ENCODE measurements around the gene PLA2G4E. TPM values are rescaled to one million over a fixed set of nuclear protein-coding genes. Genes with fewer than 3 reads are reported as not detected.

The PLA2G4E gene
- total RNA-seq, 1 experiment from 2014 or later, result 1.8 TPM

DNA sequence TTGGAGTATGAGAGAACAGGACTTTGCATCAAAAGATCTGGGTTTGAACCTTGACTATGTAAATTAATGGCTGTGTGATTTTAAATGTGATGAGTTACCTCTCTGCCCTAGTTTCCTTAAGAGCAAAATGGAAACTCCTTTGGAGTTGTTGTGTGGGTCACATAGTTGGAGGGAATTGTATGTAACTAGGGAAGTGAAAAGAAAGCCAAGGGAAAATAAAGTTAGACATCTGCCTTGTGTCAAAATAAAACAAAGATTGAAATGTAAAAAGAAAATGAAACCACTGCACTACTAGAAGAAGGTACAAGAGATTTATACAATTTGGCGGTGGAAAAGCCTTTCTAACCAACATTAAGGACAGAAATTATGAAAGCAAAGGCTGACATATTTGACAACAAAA, 46.8 kb downstream of the PLA2G4E start:
- H3K27ac Mint-ChIP-seq (ENCODE audit: unreplicated experiment), result no peak overlapping the region
- TF ChIP-seq, protein P1, sequence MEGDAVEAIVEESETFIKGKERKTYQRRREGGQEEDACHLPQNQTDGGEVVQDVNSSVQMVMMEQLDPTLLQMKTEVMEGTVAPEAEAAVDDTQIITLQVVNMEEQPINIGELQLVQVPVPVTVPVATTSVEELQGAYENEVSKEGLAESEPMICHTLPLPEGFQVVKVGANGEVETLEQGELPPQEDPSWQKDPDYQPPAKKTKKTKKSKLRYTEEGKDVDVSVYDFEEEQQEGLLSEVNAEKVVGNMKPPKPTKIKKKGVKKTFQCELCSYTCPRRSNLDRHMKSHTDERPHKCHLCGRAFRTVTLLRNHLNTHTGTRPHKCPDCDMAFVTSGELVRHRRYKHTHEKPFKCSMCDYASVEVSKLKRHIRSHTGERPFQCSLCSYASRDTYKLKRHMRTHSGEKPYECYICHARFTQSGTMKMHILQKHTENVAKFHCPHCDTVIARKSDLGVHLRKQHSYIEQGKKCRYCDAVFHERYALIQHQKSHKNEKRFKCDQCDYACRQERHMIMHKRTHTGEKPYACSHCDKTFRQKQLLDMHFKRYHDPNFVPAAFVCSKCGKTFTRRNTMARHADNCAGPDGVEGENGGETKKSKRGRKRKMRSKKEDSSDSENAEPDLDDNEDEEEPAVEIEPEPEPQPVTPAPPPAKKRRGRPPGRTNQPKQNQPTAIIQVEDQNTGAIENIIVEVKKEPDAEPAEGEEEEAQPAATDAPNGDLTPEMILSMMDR (IDR thresholded peaks at IDR 0.05; ENCODE audit: insufficient read depth in 1 of 2, low read depth in 1 of 2, low read length in 1 of 2, severe bottlenecking in 1 of 2, unreplicated experiment in 1 of 2), result no peak
- no peaks in the 10 kb centered on the region for H3K27me3 Mint-ChIP-seq (ENCODE audit: insufficient read depth, unreplicated experiment)
- no TSS peak for BruUV-seq (replicated peaks)
- H3K4me1 ChIP-seq, result peaks cover 37% of the 10 kb centered on the region
- no peaks in the 10 kb centered on the region; the same call in 1 of the 2 replicates for H3K36me3 ChIP-seq (ENCODE audit: control insufficient read depth, insufficient read depth, low read length)
- ChIA-PET POLR2A (interaction anchor here (0.9 kb wide), 1 partner anchor 46 kb away, joined by 3 read pairs; no protein-coding TSS in a partner anchor), CTCF (interaction anchor here (2.2 to 2.8 kb wide), 2 partner anchors 43 to 83 kb away, joined by 12 to 14 read pairs; no protein-coding TSS in a partner anchor)
- H3K9me3 Mint-ChIP-seq (ENCODE audit: unreplicated experiment), result no peaks in the 10 kb centered on the region
- H3K9me3 ChIP-seq, result no peaks in the 10 kb centered on the region
- H3K27me3 ChIP-seq (replicated peaks; ENCODE audit: control insufficient read depth, insufficient read depth, low read length), result no peaks in the 10 kb centered on the region
- intact Hi-C loops (cut with micrococcal nuclease; ENCODE audit: unreplicated experiment), result loop anchor here (5.0 kb wide), 2 partner anchors 47 to 298 kb away; partner anchors contain the start of genes GANC and TMEM87A
- H3K36me3 Mint-ChIP-seq (ENCODE audit: insufficient read depth, unreplicated experiment), result peaks cover 15% of the 10 kb centered on the region
- H3K4me3 Mint-ChIP-seq (ENCODE audit: unreplicated experiment), result no peak overlapping the region
- no peak overlapping the region for H3K4me3 ChIP-seq (ENCODE audit: low read depth, low read length)
- DNase-seq, result no peak
- peaks cover 17% of the 10 kb centered on the region for H3K4me1 Mint-ChIP-seq (ENCODE audit: low read depth, unreplicated experiment)

DNA sequence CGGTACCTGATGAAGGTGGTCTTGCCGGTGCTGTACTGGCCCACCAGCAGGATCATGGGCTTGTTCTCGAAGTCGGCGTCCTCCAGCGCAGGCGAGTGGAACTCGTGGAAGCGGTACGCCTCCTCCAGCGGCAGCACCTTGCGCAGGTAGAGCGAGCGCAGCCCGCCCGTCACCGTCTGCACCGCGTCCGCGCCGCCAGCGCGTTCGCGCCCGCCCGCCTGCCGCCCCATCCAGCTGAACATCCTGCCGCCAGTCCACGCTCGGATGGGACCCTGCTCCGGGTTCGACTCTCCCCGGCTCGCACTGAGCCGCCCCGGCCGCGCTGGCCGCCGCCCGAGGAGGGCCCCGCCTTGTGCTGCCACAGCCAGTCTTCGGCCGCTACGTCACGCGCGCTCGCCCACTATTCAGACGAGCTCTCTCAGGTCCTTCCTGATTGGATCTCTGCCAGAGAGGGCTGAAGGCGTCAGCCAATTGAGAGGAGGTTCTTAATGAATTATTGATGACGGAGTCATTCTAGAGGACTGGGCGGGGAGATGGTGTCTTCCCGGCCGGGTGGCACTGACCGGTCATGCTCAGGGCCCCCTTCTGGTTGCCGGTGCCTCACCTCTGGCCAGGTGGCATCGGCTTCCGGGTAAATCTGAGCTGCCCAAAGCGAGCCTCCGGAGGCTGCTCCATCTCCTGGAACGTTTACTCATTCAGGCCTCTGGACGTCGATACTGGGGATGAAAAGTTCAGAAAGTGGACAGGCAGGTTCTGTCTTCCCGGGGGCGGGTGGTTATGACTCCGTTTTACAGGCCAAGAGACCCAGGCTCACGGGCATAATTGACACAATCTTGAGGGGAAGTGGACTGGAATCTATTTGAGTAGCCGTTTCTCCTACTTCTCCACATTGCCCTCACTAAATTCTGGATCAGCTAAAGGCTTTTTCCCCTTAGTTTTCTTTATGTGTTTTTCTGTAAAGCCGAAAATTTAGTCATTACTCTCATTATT, 48.3 kb downstream of the PLA2G4E start, which contains the start of gene EHD4:
TSS of gene EHD4 (minus strand) at position 305 of the 990 bp plus-strand sequence. CDS start at position 242, 63 bp downstream.
- no TSS peak for BruUV-seq (replicated peaks)
- H3K4me3 Mint-ChIP-seq (ENCODE audit: unreplicated experiment), result peak within 1 kb of the TSS; percentile 88
- ChIA-PET CTCF (interaction anchor here (0.6 to 2.8 kb wide), 12 partner anchors 16 to 112 kb away, joined by 3 to 15 read pairs (median 4); no protein-coding TSS in a partner anchor), POLR2A (interaction anchor here (0.6 to 1.8 kb wide), 11 partner anchors 12 to 856 kb away, joined by 3 to 11 read pairs (median 4); partner anchors contain the start of gene INO80)
- Histone ChIP-seq H3K36me3 (ENCODE audit: control insufficient read depth, insufficient read depth, low read length) (no peaks in the 10 kb centered on the region; the same call in 1 of the 2 replicates), H3K4me1 (peaks cover 34% of the 10 kb centered on the region), H3K27me3 (replicated peaks; ENCODE audit: control insufficient read depth, insufficient read depth, low read length) (no peaks in the 10 kb centered on the region), H3K4me3 (ENCODE audit: low read depth, low read length) (peak within 1 kb of the TSS; percentile 68), H3K9me3 (no peaks in the 10 kb centered on the region)
- TF ChIP-seq, protein P1 (IDR thresholded peaks at IDR 0.05; ENCODE audit: insufficient read depth in 1 of 2, low read depth in 1 of 2, low read length in 1 of 2, severe bottlenecking in 1 of 2, unreplicated experiment in 1 of 2), result peak; percentile 41 to 59
- H3K27ac Mint-ChIP-seq (ENCODE audit: unreplicated experiment), result peak within 1 kb of the TSS; percentile 96
- H3K27me3 Mint-ChIP-seq (ENCODE audit: insufficient read depth, unreplicated experiment), result no peaks in the 10 kb centered on the region
- peaks cover 32% of the 10 kb centered on the region for H3K4me1 Mint-ChIP-seq (ENCODE audit: low read depth, unreplicated experiment)
- DNase-seq, result peak; percentile 97 to 98
- H3K36me3 Mint-ChIP-seq (ENCODE audit: insufficient read depth, unreplicated experiment), result peaks cover 15% of the 10 kb centered on the region
- no peaks in the 10 kb centered on the region for H3K9me3 Mint-ChIP-seq (ENCODE audit: unreplicated experiment)
- intact Hi-C loops (cut with micrococcal nuclease; ENCODE audit: unreplicated experiment), result loop anchor here (1.0 to 5.0 kb wide), 5 partner anchors 8 to 300 kb away; partner anchors contain the start of genes GANC and TMEM87A

DNA sequence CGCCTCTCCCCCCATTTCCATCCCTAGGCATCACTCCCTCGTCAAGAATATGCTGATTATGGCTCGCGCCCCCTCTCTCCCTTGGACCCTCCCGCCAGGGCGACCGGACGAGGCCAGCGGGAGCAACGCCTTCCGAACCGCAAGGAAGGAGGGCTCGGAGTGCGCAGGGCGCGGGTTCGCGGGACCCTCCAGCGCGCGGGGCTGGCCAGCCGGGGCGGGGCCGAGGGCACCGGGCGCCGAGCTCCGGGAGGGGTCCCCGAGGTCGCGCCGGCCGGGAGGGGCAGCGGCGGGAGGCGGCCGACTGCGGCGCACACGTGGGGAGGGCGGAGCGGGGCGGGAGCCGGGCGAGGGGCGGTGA, 49.0 kb downstream of the PLA2G4E start:
- Mint-ChIP-seq H3K27me3 (ENCODE audit: insufficient read depth, unreplicated experiment) (no peaks in the 10 kb centered on the region), H3K27ac (ENCODE audit: unreplicated experiment) (peak overlapping the region; percentile 53), H3K36me3 (ENCODE audit: insufficient read depth, unreplicated experiment) (peaks cover 18% of the 10 kb centered on the region), H3K9me3 (ENCODE audit: unreplicated experiment) (no peaks in the 10 kb centered on the region), H3K4me3 (ENCODE audit: unreplicated experiment) (peak overlapping the region; percentile 88), H3K4me1 (ENCODE audit: low read depth, unreplicated experiment) (peaks cover 36% of the 10 kb centered on the region)
- Histone ChIP-seq H3K27me3 (replicated peaks; ENCODE audit: control insufficient read depth, insufficient read depth, low read length) (no peaks in the 10 kb centered on the region), H3K9me3 (no peaks in the 10 kb centered on the region), H3K36me3 (ENCODE audit: control insufficient read depth, insufficient read depth, low read length) (no peaks in the 10 kb centered on the region; the same call in 1 of the 2 replicates), H3K4me1 (peaks cover 34% of the 10 kb centered on the region), H3K4me3 (ENCODE audit: low read depth, low read length) (peak overlapping the region; percentile 68)
- POLR2A ChIA-PET, result interaction anchor here (1.0 to 1.8 kb wide), 8 partner anchors 11 to 855 kb away, joined by 3 to 11 read pairs (median 4); partner anchors contain the start of gene INO80
- CTCF ChIA-PET, result interaction anchor here (0.7 to 2.8 kb wide), 10 partner anchors 21 to 113 kb away, joined by 3 to 15 read pairs (median 4); no protein-coding TSS in a partner anchor
- TF ChIP-seq, protein P1 (IDR thresholded peaks at IDR 0.05; ENCODE audit: insufficient read depth in 1 of 2, low read depth in 1 of 2, low read length in 1 of 2, severe bottlenecking in 1 of 2, unreplicated experiment in 1 of 2), result no peak
- intact Hi-C loops (cut with micrococcal nuclease; ENCODE audit: unreplicated experiment), result loop anchor here (1.0 to 5.0 kb wide), 5 partner anchors 8 to 300 kb away; partner anchors contain the start of genes GANC and TMEM87A
- BruUV-seq (replicated peaks), result no TSS peak
- DNase-seq, result no peak

All from Caco-2 (cell line).